ENCODE results near the gene MRPS15.

Gene MRPS15

DNA sequence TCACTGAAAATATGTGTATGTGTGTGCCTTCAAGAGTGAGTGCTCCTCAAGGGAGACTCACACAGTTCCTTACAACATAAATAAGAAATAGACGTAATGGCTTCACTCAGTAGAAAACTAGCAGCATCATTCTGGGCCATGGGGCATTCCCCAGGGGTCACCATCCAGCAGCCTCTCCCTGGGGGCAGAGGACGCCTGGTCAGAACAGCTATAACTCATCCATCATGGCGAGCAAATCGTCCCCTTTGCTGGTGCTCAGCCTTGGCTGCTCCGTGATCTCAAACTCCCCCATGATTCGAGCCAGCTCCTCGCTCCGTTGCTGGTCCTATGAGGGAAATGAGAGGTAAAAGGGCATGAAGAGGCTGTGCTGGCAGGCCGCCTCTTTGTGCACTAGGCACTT lies 46.3 kb downstream of the MRPS15 start:
- DNase-seq = no peak

DNA sequence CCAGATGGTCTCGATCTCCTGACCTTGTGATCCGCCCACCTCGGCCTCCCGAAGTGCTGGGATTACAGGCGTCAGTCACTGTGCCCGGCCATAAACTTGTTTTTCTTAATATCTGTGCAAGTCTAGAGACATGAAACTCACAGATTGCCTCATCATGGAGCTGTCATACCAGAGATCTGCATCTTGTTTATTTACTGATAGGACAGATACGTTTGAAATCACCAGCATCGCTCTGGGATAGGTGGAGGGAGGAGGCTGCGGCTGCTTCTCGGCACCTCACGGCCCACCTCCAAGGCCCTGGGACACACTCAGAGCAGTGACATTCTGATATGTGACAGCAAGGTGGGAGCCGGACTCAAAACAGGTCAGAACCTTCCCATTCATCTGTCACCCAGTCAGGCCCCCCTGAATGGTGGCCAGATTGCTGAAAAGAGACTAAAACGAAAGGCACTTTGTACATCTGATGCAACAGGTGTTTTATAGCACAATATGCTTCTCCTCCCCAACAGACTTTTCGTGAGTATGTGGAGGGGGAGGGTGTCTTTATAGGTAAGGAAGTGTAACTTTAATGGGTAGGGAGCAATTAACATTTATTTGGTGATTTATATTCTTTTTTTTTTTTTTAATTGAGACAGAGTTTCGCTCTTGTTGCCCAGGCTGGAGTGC lies 48.4 kb downstream of the MRPS15 start:
- no peak for DNase-seq

DNA sequence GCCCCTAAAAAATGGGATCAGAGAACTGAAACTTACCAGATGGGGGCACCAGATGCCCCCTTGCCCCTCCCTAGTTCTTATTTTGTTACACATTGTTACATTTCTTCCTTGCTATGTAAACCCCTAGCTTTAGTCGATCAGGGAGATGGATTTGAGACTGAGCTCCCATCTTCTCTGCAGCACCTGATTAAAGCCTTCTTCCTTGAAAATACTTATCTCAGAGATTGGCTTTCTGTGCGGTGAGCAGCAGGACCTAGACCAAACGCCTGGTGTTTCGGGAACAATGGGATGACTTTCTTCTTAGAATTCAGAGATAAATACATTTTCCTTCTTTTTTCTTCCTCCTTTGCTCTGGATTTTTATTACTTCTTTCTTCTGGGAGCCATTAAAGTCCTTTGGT lies 49.8 kb downstream of the MRPS15 start:
- DNase-seq = no peak

DNA sequence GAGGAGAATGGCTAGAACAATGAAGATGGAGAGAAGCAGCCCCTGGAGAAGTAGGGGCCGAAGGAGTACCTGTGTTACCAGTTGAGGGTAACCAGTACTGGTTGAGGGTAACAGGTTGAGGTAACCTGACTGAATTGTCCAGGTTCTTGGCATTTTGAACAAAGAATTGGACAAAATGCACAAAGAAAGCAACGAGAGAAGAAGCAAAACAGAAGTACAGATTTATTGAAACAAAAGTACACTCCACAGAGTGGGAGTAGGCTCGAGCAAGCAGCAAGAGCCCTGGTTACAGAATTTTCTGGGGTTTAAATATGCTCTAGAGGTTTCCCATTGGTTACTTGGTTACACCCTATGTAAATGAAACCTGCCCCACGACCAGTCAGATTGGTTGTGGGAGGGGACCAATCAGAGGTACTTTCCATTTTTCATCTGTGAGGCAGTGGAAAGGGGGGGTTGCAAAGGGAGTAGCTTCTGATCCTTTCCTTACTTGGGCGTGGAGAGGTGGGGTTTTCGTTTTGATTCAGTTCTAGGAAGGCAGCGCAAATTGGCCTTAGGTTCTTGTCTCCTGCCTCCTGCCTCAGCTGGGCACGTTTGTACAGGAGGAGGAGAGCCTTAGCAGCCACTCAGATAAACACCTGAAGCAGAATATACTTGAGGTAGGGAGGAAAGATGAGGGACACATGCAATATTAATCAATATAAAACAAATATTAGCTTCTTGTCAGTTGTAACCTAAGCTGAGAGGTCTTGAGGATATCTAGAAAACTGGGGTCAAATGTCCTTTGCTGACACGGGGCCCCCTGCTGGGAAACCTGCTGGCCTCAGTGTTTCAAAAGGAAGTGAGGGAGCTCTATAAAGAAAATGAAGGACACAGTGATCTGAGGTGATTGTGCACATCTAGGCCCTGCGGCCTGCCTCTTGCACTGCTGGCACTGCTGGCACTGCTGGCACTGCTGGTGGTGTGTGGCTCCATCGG lies 52.2 kb downstream of the MRPS15 start:
- DNase-seq = peak; percentile 39

DNA sequence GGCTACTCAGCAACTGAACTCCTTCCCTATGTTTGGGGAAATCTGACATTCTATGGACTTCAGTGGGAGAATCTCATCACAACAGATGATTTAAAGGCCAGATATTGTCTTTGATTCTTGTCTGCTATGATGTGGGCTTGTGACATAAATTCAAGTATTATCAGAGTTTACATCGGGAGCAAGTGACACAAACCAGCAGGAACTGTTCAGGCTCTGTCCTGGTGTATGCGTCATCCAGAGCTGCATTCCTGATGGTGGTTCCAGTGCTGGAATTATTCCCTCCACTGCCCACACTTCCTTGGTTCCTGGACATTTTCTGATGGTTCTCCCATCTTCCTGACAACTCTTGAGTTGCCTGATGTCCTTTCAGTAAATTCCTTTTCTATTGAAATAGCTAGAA lies 55.7 kb downstream of the MRPS15 start:
- DNase-seq = no peak

DNA sequence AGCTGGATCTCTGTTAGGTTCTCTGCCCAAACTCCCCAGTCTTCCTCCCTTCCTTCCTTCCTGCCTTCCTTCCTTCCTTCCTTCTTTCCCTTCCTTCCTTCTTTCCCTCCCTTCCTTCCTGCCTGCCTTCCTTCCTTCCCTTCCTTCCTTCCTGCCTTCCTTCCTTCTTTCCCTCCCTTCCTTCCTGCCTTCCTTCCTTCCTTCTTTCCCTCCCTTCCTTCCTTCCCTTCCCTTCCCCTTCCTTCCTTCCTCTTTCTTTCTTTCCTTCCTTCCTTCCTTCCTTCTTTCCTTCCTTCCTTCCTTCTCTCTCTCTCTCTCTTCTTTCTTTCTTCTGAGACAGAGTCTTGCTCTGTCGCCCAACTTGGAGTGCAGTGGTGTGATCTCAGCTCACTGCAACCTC lies 57.7 kb downstream of the MRPS15 start:
- DNase-seq = no peak
